ENCODE measurements around the gene PCDH11Y.
"Not testable (repeated sequence)": the region's sequence is repeated elsewhere in the genome, so short reads cannot be mapped to it uniquely, and the experiment has no call there.

- TF ChIP-seq CTCF (IDR thresholded peaks at IDR 0.05; ENCODE audit: low read length); EZH2 (optimal IDR thresholded peaks at IDR 0.05; ENCODE audit: low read depth, low read length): not testable (repeated sequence)
These were observed 82.9 kb downstream of the PCDH11Y start for GRCh38 chrY:5083017-5083416.
